GM12878 (cell line): ENCODE results near the gene PNLIP. TPM values are rescaled to one million over a fixed set of nuclear protein-coding genes. Genes with fewer than 3 reads are reported as not detected.

Experiments
- ATAC-seq: fragments of 200-7000 bp; cut with Tn5 transposase; 3 replicates; pipeline ENCODE4 v1.9.1; 2020; ENCODE audit warnings: mild to moderate bottlenecking, moderate library complexity
- BruUV-seq: library from RNA; stranded (reverse); fragments of 400-500 nt; replicated peaks from 2 replicates; lab custom pipeline; 2021; lab: Mats Ljungman, UMichigan
- CTCF ChIA-PET: fragments of 300-600 bp; sonication (Branson Sonifier 250); formaldehyde crosslinking; extraction: SDS; loops from one replicate; lab custom pipeline; 2021; ENCODE audit warnings: inconsistent platforms; lab: Yijun Ruan, JAX
- POLR2A ChIA-PET: fragments of 350-600 bp; formaldehyde crosslinking; extraction: SDS; loops from one replicate; lab custom pipeline; 2021; ENCODE audit warnings: inconsistent platforms; lab: Charles Lee
- RAD21 ChIA-PET: fragments of 300-600 bp; sonication (Branson Sonifier 250); formaldehyde crosslinking; loops from one replicate; lab custom pipeline; 2023; ENCODE audit warnings: antibody characterized with exemption; ENCODE audit not compliant: unreplicated experiment; lab: Charles Lee
- SMC1A ChIA-PET: fragments of 300-600 bp; sonication (Branson Sonifier 250); formaldehyde crosslinking; loops from one replicate; lab custom pipeline; 2023; ENCODE audit not compliant: unreplicated experiment, uncharacterized antibody; lab: Charles Lee
- DNase-seq: peaks from one replicate; pipeline ENCODE4 v3.0.0-alpha.2; 2011; ENCODE audit warnings: low read depth, low spot score
- FAIRE-seq: peaks from 3 replicates; lab custom pipeline; 2011; peaks lifted over from hg19 to GRCh38; lab: Jason Lieb, UNC
- H2AFZ ChIP-seq: 2 replicates; pipeline ENCODE4 v1.6.0; 2011; ENCODE audit warnings: low read depth, low read length, control low read depth; ENCODE audit not compliant: control insufficient read depth
- H3K27ac ChIP-seq: 2 replicates; pipeline ENCODE4 v1.5.1; 2011; ENCODE audit warnings: control low read depth; ENCODE audit not compliant: control insufficient read depth, insufficient read depth
- H3K27me3 ChIP-seq, 2 experiments: replicated peaks in 1 of 2; 2 replicates each; pipeline versions ENCODE4 v1.6.0 to v1.6.1; 2011; ENCODE audit warnings: low read length in 1 of 2; ENCODE audit not compliant: control insufficient read depth in 2 of 2, insufficient read depth in 2 of 2
- H3K36me3 ChIP-seq, 2 experiments: 2 replicates each; pipeline ENCODE4 v1.5.1; 2011; ENCODE audit warnings: low read length in 1 of 2; ENCODE audit not compliant: control insufficient read depth in 2 of 2, insufficient read depth in 2 of 2
- H3K4me1 ChIP-seq: 2 replicates; pipeline ENCODE4 v1.6.1; 2011; ENCODE audit warnings: mild to moderate bottlenecking, low read length, moderate library complexity, mixed read lengths; ENCODE audit not compliant: control insufficient read depth, insufficient read depth
- H3K4me2 ChIP-seq: 2 replicates; pipeline ENCODE4 v1.6.0; 2011; ENCODE audit warnings: control low read depth; ENCODE audit not compliant: control insufficient read depth, insufficient read depth
- H3K4me3 ChIP-seq: fragments of 200-600 bp; sonication (generic); 2 replicates; pipeline ENCODE4 v1.5.1; 2016
- H3K79me2 ChIP-seq: 2 replicates; pipeline ENCODE4 v1.6.0; 2011; ENCODE audit warnings: low read length; ENCODE audit not compliant: control insufficient read depth, insufficient read depth
- H3K9ac ChIP-seq: 2 replicates; pipeline ENCODE4 v1.8.0; 2011; ENCODE audit warnings: low read length, control low read depth, mixed read lengths; ENCODE audit not compliant: control insufficient read depth, insufficient read depth
- H3K9me3 ChIP-seq: replicated peaks from 3 replicates; pipeline ENCODE4 v1.5.1; 2011; ENCODE audit warnings: mild to moderate bottlenecking, low read length; ENCODE audit not compliant: control insufficient read depth, insufficient read depth
- H4K20me1 ChIP-seq: 2 replicates; pipeline ENCODE4 v1.6.0; 2011; ENCODE audit not compliant: control insufficient read depth, insufficient read depth
- BACH1 ChIP-seq: fragments of 450-650 bp; IDR thresholded peaks from 2 replicates; pipeline ENCODE4 v1.6.1; 2017; ENCODE audit warnings: mild to moderate bottlenecking, borderline replicate concordance
- BCL11A ChIP-seq: IDR thresholded peaks from 2 replicates; pipeline ENCODE4 v1.6.1; 2011; ENCODE audit warnings: low read depth, low read length
- DPF2 ChIP-seq: fragments of 450-650 bp; IDR thresholded peaks from 2 replicates; pipeline ENCODE4 v1.6.1; 2017; ENCODE audit warnings: mild to moderate bottlenecking
- E2F8 ChIP-seq: fragments of 450-650 bp; IDR thresholded peaks from 2 replicates; pipeline ENCODE4 v1.6.1; 2018; ENCODE audit warnings: mild to moderate bottlenecking, low read depth, moderate library complexity; ENCODE audit not compliant: partially characterized antibody
- FOXM1 ChIP-seq: IDR thresholded peaks from 2 replicates; pipeline ENCODE4 v1.6.1; 2012; ENCODE audit warnings: low read depth, mild to moderate bottlenecking, inconsistent platforms, low read length, moderate library complexity
- IRF4 ChIP-seq: IDR thresholded peaks from 2 replicates; pipeline ENCODE4 v1.6.1; 2011; ENCODE audit warnings: low read depth, low read length
- TCF3 ChIP-seq: IDR thresholded peaks from 2 replicates; pipeline ENCODE4 v1.6.1; 2012; ENCODE audit warnings: low read depth, mild to moderate bottlenecking, low read length, borderline replicate concordance; ENCODE audit not compliant: insufficient read depth
- WGBS: methylation state at CpG from one replicate; pipeline ENCODE4 v1.1.6; 2016; ENCODE audit warnings: low lambda C conversion rate; ENCODE audit not compliant: insufficient replicate concordance, insufficient coverage; ENCODE audit errors: missing lambda C conversion rate; 5-methylcytosine and 5-hydroxymethylcytosine counted together
- in situ Hi-C: fragments of 300-500 bp; cut with MboI; formaldehyde crosslinking; loops from 9 replicates; pipeline ENCODE4 v1.14.3; 2018; ENCODE audit warnings: mixed read lengths
- intact Hi-C: fragments of 100-400 bp; cut with micrococcal nuclease; formaldehyde crosslinking; loops from one replicate; pipeline ENCODE4 v1.14.2; 2022; ENCODE audit not compliant: unreplicated experiment
- polyA plus RNA-seq, 11 experiments: library from polyadenylated mRNA; depleted of rRNA in 4 of 11; unstranded in 6 of 11; stranded (reverse) in 5 of 11; fragments of >200 nt; fragmentation: Nextera tagmentation in 4 of 11; fragmentation: Illumina TruSeq in 1 of 11; extraction: Ambion mirVana in 4 of 11; extraction: Trizol in 1 of 11; gene quantifications; 1 replicate in 1 of 11; 2 replicates in 10 of 11; pipeline versions ENCODE4 v1.2.1 to v1.2.3, GENCODE V29; 2011 to 2016; ENCODE audit warnings: inconsistent platforms in 2 of 11, missing spikeins in 2 of 11, low read depth in 1 of 11
- total RNA-seq, 4 experiments: library from RNA; depleted of rRNA in 3 of 4; stranded (reverse); fragments of >200 nt in 3 of 4; fragmentation: Illumina TruSeq in 1 of 4; extraction: Trizol in 1 of 4; gene quantifications; 2 replicates each; pipeline versions ENCODE4 v1.2.1 to v1.2.3, GENCODE V29; 2013 to 2021

Gene PNLIP
- total and polyA plus RNA-seq, 10 of the 15 experiments (the other 5 are each of a cell fraction or from before 2014, with no cell fraction given), result 1.1 TPM; not detected in 9

DNA sequence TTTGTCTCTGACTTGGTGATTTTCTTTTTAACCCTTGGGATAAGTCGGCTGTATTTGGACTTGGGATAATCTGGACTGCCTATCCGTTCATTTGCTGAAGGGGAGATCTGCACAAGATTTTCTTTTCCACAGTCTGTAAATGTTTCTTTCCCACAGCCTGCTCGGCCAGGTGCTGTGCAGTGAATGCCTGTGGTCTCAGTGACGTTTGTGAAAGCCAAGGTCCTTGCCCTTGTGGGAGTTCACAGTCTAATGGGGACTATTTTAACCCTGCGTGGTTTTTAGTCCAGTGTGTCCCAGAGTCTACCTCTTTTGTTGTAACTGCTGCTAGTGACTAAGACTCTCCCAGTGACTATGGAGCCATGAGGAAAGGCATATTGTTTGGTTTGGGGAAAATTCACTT, 8.9 kb downstream of the PNLIP start (continued):
- TF ChIP-seq E2F8 (no peak), BACH1 (no peak), TCF3 (no peak), IRF4 (no peak), BCL11A (no peak), DPF2 (no peak)
- TF ChIP-seq, all 136 proteins: peak for 0

GRCh38 chr10:116555880-116556279, 10.1 kb downstream of the PNLIP start:
- DNase-seq, result no peak
- Histone ChIP-seq H3K27ac (no peak overlapping the region), H3K9me3 (no peaks in the 10 kb centered on the region), H3K4me2 (no peak overlapping the region), H3K36me3 (no peaks in the 10 kb centered on the region), H3K4me3 (no peak overlapping the region), H2AFZ (no peak overlapping the region), H3K9ac (no peak overlapping the region), H3K79me2 (no peaks in the 10 kb centered on the region), H3K4me1 (no peaks in the 10 kb centered on the region), H4K20me1 (no peaks in the 10 kb centered on the region), H3K27me3 (no peaks in the 10 kb centered on the region)
- BruUV-seq, result no TSS peak
- 19% methylated on average over 6 of the region's 6 CpGs for WGBS
- intact Hi-C loops (no loop called here), in situ Hi-C loops (no loop called here)
- no peak for TF ChIP-seq FOXM1
- ChIA-PET SMC1A (no interaction called here), CTCF (interaction anchor here (0.6 kb wide), 1 partner anchor 210 kb away, joined by 3 read pairs; no protein-coding TSS in a partner anchor), POLR2A (no interaction called here), RAD21 (no interaction called here)
- no peak for FAIRE-seq
- ATAC-seq, result no peak
